Hippocampal formation (tissue), 2 donors: Measurements from ENCODE around the gene CFL1.
"Not testable (repeated sequence)": the region's sequence is repeated elsewhere in the genome, so short reads cannot be mapped to it uniquely, and the experiment has no call there.

ENCODE experiments used
- DNase-seq, 2 donors: peaks; one replicate each; lab custom pipeline; 2025; lab: John Stamatoyannopoulos, UW

Gene CFL1

DNA sequence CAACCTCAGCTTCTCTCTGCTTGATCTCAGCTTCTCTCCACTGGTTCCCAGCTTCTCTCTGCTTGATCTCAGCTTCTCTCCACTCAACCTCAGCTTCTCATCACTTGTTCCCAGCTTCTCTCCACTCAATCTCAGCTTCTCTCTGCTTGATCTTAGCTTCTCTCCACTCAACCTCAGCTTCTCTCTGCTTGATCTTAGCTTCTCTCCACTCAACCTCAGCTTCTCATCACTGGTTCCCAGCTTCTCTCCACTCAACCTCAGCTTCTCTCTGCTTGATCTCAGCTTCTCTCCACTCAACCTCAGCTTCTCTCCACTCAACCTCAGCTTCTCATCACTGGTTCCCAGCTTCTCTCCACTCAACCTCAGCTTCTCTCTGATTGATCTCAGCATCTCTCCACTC lies 25.7 kb downstream of the CFL1 start:
- DNase-seq: not testable (repeated sequence)

DNA sequence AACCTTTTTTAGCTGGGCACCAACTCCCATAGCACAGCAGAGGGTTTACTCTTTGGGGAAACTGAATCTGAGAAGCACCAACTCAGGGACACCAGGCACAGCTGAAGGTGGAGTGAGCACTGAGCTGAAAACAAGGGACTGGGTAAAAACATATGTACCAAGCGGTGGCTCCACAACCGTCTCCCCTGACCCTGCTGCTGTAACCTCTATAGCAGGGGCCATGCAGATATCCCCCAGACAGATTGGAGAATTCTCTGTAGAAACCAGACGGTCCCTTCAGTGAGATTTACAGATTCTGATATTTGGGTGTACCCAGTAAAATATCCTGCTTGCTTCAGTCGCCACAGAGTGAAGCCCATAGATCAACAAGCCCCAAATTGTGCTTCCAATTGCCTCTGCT lies 28.5 kb downstream of the CFL1 start:
- no peak for DNase-seq

- DNase-seq: no peak
Observed at GRCh38 chr11:65826984-65827735, 30.8 kb downstream of the CFL1 start.

- DNase-seq: no peak
Observed at GRCh38 chr11:65822776-65823528, 35.0 kb downstream of the CFL1 start.

- DNase-seq: no peak
Observed at GRCh38 chr11:65821107-65821506, 36.9 kb downstream of the CFL1 start.

DNA sequence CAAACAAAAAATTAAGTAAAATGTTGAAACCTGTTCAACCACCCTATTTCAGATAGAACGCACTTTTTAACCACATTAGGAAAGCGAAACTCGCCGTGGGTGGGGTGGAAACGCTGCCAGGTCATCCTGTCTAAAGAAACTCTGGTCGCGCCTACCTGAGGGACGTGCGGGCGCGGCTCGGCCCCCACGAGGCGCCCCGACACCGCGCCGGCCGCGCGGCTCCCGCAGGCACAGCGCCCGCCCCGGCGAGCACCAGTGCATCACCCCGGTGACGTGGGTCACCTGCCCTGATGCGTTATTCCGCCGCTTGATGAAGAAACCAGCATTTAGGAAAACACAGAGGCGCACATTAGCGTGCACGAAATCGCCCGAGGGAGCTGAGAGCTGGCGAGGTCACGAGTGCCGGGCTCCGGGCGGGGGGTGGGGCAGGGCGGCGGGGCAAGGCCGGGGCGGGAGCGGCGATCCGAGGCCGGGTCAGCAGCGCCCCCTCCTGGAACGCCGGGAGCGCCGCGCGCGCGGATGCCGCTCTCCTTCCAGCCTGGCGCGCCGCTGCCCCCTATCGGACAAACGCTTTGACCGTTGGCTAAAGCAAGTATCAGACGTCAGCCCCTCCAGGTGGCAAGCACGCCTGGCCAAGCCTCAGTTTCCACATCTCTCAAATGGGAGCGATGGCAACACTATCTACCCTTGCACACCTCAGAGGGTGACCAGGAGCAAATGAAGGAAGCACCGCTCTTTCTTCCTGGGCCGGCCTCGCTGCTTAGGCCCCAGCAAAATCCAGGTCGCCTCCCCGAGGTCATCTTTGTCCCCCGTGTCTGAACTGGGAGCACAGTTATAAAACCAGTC lies 39.9 kb downstream of the CFL1 start:
- DNase-seq: peak; percentile 76 to 87

DNA sequence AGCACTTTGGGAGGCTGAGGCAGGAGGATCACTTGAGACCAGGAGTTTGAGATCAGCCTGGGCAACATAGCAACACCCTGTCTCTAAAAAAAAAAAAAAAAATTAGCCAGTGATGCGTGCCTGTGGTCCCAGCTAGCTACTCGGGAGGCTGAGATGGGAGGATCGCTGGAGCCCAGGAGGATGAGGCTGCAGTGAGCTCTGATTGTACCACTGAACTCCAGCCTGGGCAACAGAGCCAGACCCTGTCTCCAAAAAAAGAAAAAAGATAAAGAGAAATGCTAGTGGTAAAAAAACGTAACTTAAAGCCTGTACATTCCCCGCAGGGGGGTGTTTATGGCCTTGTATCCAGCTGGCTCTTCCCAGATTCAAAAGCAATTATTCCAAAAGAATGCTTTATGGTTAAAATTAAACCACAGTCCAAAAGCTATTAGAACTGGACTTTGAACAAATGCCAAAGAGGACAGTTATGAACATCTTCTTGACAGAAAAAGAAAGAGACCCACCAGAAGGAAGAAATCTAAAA lies 40.6 kb downstream of the CFL1 start:
- DNase-seq: no peak

DNA sequence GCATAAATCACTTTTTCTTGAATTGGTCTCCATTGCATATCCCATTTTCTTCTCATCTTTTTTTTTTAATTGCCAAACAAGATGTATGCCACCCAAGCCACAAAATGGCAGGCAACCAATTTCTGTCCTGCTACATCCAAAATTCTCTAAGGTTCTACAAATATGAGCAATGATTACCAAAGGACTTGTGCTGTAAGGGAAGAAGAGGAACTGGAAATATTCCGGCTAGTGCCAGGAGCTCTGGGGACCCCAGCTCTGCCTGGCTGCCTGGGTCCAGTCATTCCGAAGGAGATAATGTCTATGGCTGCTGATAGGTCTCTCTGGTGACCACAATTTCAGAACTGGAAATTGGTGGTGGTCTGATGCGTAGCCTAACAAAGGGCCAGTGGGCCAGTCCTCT lies 41.3 kb downstream of the CFL1 start:
- no peak for DNase-seq

DNA sequence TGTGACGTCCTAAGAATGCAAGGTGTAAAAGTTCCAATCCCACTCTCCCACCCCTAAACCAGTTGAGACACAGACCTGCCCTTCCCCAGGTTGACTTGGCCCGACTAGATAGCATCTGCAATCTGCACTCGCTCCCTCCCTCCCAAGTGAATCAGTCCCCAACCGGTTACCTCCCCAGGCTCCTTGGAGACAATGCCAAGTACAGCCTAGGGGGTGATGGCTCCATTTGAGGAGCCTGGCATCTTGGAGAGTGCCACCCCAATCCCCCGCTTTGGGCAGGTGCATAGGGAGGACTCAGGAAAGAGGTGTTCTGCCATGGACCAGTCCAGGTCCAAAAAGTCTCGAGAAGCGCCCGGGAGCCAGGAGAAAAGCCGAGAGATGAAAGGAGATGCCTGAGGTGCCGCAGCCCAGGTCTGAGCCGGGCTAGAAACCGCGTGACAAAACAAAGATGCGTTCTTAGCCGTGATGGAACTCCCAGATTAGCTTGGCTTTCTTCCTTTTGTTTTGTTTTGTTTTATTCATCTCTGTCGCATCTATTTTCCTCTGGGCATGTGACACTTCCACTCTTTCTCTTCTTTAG lies 42.9 kb downstream of the CFL1 start:
- DNase-seq: no peak

DNA sequence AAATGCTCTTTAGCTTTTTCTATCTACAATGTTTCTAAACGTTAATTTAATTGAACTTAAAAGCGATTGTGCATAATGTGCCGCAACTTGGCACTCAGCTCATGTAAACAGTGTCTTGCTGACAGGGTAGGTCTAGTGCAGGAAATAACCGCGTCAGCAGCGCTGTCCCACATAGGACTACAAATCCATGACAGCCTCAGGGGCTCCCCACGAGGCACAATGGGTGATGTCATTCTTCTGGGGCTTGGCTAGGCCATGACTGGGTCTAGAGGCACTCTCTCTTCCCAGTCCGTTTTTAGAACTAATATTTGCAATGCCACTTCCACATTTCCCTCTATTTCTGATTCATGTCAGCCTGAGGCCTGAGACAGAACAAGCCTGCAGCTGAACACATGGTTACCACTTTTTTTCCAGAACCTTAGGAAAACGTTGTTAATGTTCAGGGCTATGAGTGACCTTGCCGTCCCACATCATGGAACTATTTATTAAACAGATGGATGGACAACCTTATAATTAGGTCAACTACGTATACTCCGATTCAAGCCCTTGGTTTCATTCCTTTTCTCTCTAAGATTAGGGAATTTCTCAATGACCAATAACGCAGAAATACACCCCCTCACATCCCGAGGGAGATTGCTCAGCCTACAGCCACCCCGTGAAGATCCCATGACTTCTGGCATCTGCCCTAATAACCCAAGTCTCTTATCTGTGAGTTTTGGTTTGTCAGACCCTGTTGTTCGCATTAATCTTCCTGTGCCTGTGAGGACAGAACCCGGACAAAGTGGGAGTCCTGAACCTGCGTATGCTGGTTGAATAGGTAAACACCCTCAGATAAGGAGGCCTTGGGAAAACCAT lies 43.6 kb downstream of the CFL1 start:
- no peak for DNase-seq

GRCh38 chr11:65811764-65812475 lies 46.1 kb downstream of the CFL1 start:
- no peak for DNase-seq

GRCh38 chr11:65810046-65810868 lies 47.7 kb downstream of the CFL1 start:
- DNase-seq: no peak

GRCh38 chr11:65809496-65809895 lies 48.5 kb downstream of the CFL1 start:
- no peak for DNase-seq

DNA sequence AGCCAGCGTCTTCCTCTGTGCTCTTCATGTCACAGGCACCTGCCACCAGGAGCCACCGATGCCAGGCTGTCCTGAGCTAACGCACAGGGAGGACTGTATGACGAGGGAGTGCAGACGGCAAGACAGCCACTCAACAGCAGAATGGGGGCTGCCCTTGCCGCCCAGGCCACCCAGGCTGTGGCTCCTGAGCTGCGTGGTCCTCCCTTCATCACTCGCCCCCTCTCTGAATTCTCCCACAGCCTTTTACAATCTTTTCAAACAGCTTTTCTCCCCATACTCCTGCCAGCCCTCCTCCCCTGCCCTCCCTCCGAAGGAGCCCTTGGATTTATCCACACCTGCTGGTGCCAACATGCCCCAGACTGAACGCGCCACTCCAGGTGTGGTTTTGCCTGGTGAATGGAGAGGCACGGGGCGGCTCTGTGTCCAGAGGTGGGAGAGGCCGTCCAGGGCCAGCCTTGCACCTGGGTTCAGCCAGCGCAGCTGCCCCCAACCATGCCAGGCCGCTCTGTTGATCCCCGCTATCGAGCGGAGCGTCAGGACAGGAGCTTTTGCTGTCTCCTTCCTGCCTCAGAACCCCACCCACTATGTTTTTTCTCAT lies 49.1 kb downstream of the CFL1 start:
- DNase-seq: no peak

- DNase-seq: no peak
Observed at GRCh38 chr11:65806979-65807378, 51.0 kb downstream of the CFL1 start.
